OCI-LY3 (cell line): Measurements from ENCODE around the gene C11orf65.
A peak's percentile ranks its signal among the peaks of the same experiment; 100 is the strongest.

Experiments
- H2AFZ ChIP-seq: fragments of 200-600, 300-600 bp; shearing (Covaris generic); 2 replicates; pipeline ENCODE4 v1.6.0; 2014; ENCODE audit warnings: antibody characterized with exemption, low read depth, low read length
- H3K27ac ChIP-seq: fragments of 200-600, 300-600 bp; sonication (generic); 2 replicates; pipeline ENCODE4 v1.5.1; 2014; ENCODE audit warnings: mild to moderate bottlenecking, low read length, moderate library complexity, mixed read lengths
- H3K27me3 ChIP-seq: fragments of 200-600, 300-600 bp; sonication (generic); 2 replicates; pipeline ENCODE4 v1.6.1; 2014; ENCODE audit warnings: low read depth, low read length, mixed read lengths
- H3K36me3 ChIP-seq: fragments of 200-600, 300-600 bp; sonication (generic); replicated peaks from 2 replicates; pipeline ENCODE3; 2014; ENCODE audit warnings: low read depth, low read length, mixed read lengths
- H3K4me1 ChIP-seq: fragments of 300-600, 200-600 bp; sonication (generic); 2 replicates; pipeline ENCODE4 v1.6.1; 2014; ENCODE audit warnings: low read length, mixed read lengths
- H3K4me2 ChIP-seq: fragments of 200-600, 300-600 bp; sonication (generic); 2 replicates; pipeline ENCODE4 v1.6.1; 2014; ENCODE audit warnings: low read length, mixed read lengths
- H3K4me3 ChIP-seq: fragments of 300-600, 200-600 bp; sonication (generic); 2 replicates; pipeline ENCODE4 v1.5.1; 2014; ENCODE audit warnings: antibody characterized with exemption, mild to moderate bottlenecking, low read length, moderate library complexity
- H3K79me2 ChIP-seq: fragments of 300-600, 200-600 bp; shearing (Covaris generic); 2 replicates; pipeline ENCODE4 v1.6.1; 2014; ENCODE audit warnings: mild to moderate bottlenecking, low read length, mixed read lengths
- H3K9ac ChIP-seq: fragments of 300-600, 200-600 bp; shearing (Covaris generic); 2 replicates; pipeline ENCODE4 v1.6.0; 2014; ENCODE audit warnings: mild to moderate bottlenecking, low read length, moderate library complexity
- H3K9me3 ChIP-seq: fragments of 200-600, 300-600 bp; shearing (Covaris generic); 2 replicates; pipeline ENCODE4 v1.6.1; 2014; ENCODE audit warnings: low read length, mixed read lengths; ENCODE audit not compliant: insufficient read depth
- H4K20me1 ChIP-seq: fragments of 200-600, 300-600 bp; sonication (generic); 2 replicates; pipeline ENCODE4 v1.6.1; 2016; ENCODE audit warnings: low read length, mixed read lengths; ENCODE audit not compliant: insufficient read depth
- EZH2phosphoT487 ChIP-seq: fragments of 200-600 bp; shearing (Covaris generic); IDR thresholded peaks from 2 replicates; pipeline ENCODE4 v1.6.1; 2018; ENCODE audit warnings: antibody characterized with exemption, mixed run types, low read depth
- TF ChIP-seq, protein P1 (sequence below): fragments of 200-600, 300-600 bp; sonication (generic); IDR thresholded peaks from 2 replicates; pipeline ENCODE4 v1.5.1; 2014; ENCODE audit warnings: antibody characterized with exemption, low read length, low read depth

The C11orf65 gene

DNA sequence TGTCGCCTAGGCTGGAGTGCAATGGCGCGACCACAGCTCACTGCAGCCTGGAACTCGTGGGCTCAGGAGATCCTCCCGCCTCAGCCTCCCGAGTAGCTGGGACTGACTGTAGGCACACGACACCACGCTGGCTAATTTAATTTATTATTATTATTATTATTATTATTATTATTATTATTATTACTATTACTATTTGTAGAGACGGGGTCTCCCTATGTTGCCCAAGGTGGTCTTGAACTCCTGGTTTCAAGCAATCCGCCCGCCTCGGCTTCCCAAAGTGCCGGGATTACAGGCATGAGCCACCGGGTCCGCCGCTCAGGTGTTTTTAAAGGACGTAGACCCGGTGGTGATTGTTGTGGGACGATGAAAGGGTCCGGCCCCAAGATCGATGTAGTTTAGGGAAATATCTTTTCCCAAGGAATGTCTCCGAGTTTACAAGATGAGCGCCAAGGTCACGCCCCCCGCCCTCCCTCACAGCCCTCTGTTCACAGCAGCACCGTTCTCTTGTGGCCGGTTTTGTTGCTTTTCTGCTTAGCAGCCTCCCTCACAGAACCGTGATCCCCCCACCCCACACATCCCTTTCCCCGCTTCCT, 31.6 kb upstream of the C11orf65 start:
- peak overlapping the region; percentile 39 for H3K4me2 ChIP-seq
- H2AFZ ChIP-seq, result no peak overlapping the region
- no peaks in the 10 kb centered on the region for H3K9me3 ChIP-seq
- TF ChIP-seq, protein P1, sequence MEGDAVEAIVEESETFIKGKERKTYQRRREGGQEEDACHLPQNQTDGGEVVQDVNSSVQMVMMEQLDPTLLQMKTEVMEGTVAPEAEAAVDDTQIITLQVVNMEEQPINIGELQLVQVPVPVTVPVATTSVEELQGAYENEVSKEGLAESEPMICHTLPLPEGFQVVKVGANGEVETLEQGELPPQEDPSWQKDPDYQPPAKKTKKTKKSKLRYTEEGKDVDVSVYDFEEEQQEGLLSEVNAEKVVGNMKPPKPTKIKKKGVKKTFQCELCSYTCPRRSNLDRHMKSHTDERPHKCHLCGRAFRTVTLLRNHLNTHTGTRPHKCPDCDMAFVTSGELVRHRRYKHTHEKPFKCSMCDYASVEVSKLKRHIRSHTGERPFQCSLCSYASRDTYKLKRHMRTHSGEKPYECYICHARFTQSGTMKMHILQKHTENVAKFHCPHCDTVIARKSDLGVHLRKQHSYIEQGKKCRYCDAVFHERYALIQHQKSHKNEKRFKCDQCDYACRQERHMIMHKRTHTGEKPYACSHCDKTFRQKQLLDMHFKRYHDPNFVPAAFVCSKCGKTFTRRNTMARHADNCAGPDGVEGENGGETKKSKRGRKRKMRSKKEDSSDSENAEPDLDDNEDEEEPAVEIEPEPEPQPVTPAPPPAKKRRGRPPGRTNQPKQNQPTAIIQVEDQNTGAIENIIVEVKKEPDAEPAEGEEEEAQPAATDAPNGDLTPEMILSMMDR, result no peak
- no peak for TF ChIP-seq EZH2phosphoT487
- H3K9ac ChIP-seq, result no peak overlapping the region
- H3K36me3 ChIP-seq, result no peaks in the 10 kb centered on the region
- H4K20me1 ChIP-seq, result no peaks in the 10 kb centered on the region
- no peak overlapping the region for H3K27ac ChIP-seq
- no peaks in the 10 kb centered on the region for H3K79me2 ChIP-seq
- no peaks in the 10 kb centered on the region for H3K4me1 ChIP-seq
- H3K4me3 ChIP-seq, result peak overlapping the region; percentile 76
- peaks cover 16% of the 10 kb centered on the region for H3K27me3 ChIP-seq

DNA sequence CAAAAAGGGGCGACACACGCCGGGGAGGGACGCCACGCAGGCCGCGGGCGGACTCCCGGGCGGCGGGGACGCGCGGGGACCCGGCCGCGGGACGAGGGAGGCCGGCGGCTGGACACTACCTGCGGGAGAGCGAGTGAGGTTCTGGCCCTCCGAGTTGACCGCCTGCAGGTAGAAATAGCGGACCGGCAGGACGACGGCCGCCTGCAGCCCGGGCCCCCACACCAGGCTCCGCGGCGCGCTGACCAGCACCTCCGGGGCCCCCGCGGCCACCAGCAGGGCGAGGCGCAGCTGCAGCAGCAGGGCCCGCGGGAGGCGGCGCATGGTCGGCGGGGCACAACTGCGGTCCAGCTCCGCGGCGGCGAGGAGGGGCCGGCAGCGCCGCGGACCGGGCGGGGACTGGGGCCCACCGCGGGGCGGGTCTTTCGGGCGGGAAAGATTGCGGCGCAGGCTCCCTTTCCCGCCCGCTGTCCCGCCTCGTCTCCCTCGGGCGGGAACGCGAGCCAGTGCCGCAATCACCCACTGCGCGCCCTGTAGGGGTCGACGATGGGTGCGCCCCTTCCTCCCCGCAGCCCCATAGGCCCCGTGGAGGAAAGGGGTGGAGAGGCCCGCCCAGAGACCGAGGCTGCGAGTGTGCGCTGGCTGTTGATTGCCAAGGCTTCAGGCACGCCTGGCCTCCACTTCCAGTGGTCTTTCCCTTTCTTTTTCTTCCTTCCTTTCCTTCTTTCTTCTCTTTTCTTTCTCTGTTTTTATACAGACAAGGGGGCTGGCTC, 30.9 kb upstream of the C11orf65 start, which contains the start of gene POGLUT3:
Gene POGLUT3 (minus strand): TSS at position 339 of the 770 bp plus-strand sequence. CDS start 18 bp downstream, at position 321.
- TF ChIP-seq, protein P1, result no peak
- TF ChIP-seq EZH2phosphoT487, result no peak
- Histone ChIP-seq H2AFZ (0 out of 2 replicates have a peak within 1 kb of the TSS, but pooled peaks have one; percentile 40), H3K79me2 (no peaks in the 10 kb centered on the region), H3K9me3 (no peaks in the 10 kb centered on the region), H3K4me2 (peak within 1 kb of the TSS; percentile 39), H3K4me1 (no peaks in the 10 kb centered on the region), H3K9ac (peak within 1 kb of the TSS; percentile 20; the same call in 1 of the 2 replicates), H3K27me3 (peaks cover 16% of the 10 kb centered on the region), H3K4me3 (peak within 1 kb of the TSS; percentile 76), H3K36me3 (no peaks in the 10 kb centered on the region), H3K27ac (no peak within 1 kb of the TSS), H4K20me1 (no peaks in the 10 kb centered on the region)

DNA sequence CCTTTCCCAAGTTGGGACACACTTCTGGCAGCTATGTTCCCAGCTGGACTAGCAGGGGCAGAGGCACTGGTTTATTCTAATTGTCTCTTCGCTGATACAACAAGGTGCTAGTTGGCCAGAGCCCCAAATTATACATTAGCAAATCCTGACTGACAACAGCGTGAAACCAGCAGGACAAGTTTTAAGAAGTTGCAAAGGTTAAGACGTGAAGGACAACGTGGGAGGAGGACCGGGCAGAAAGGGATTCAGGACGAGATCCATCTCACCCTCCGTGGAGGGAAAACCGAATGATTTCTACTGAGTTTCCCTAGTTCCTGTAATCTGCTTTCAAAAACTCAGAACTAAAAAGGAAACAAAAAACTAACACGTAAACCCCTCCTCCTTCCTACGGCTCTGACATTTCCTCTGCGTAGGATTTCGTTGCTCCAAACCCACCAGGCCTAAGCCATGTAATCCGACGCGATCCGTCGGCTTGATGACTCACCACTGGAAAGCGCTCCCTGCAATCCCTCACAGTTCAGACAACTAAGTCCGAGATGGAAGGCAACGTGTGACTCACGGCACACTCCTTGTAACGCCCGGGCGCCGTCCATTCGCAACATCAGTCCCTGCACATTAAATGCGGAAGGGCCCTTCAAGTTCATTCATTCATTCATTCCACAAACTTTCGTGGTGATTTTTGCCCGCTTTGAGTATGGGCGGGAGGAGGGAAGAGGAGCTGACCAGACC, 30.2 kb upstream of the C11orf65 start:
- H3K4me1 ChIP-seq, result no peaks in the 10 kb centered on the region
- H2AFZ ChIP-seq, result 0 out of 2 replicates have a peak overlapping the region, but pooled peaks have one; percentile 40
- peak overlapping the region; percentile 39 for H3K4me2 ChIP-seq
- H3K27me3 ChIP-seq, result peaks cover 16% of the 10 kb centered on the region
- H3K79me2 ChIP-seq, result no peaks in the 10 kb centered on the region
- H3K9ac ChIP-seq, result peak overlapping the region; percentile 1; the same call in 1 of the 2 replicates
- no peaks in the 10 kb centered on the region for H3K36me3 ChIP-seq
- TF ChIP-seq, protein P1, result no peak
- TF ChIP-seq EZH2phosphoT487, result no peak
- peak overlapping the region; percentile 76 for H3K4me3 ChIP-seq
- H3K9me3 ChIP-seq, result no peaks in the 10 kb centered on the region
- H3K27ac ChIP-seq, result no peak overlapping the region
- H4K20me1 ChIP-seq, result no peaks in the 10 kb centered on the region
